ENCODE measurements around the gene RECQL5. TPM values are rescaled to one million over a fixed set of nuclear protein-coding genes. Genes with fewer than 3 reads are reported as not detected.
"Not testable (repeated sequence)": the region's sequence is repeated elsewhere in the genome, so short reads cannot be mapped to it uniquely, and the experiment has no call there.

RECQL5 gene
- total RNA-seq, 4 donors from 2014 or later = 25.1 to 129 (median 80.3) TPM

DNA sequence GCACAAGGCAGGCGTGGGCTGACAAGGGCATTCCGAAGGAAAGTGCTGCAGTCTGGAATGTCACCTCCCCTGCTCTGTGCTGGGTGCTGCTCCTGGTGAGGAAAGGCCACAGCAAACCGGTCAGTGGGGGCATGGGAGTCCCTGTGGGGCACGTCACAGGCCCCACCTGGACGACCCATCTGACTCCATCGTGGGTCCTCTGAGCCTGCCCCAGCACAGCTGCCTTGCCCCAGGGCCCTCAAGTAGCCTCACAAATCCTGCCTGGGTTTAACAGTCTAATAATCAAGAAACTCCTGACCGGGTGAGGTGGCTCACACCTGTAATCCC lies 82.1 kb downstream of the RECQL5 start:
- 88% methylated on average over 5 of the region's 7 CpGs; no CpG with 5 or more reads in 1 of the 2 donors for WGBS, 2 donors (ENCODE audit: low coverage in 1 of 2)
- Histone ChIP-seq H3K27me3 (no peaks in the 10 kb centered on the region), H3K4me1 (peaks cover 9 to 27% (median 20%) of the 10 kb centered on the region in 4 donors), H3K27ac (no peak overlapping the region), H3K4me3 (no peak overlapping the region), H3K9me3 (no peaks in the 10 kb centered on the region), H3K36me3 (no peaks in the 10 kb centered on the region)
- DNase-seq = no peak
- intact Hi-C loops (cut with DNase I; ENCODE audit: low total_unique reads) = no loop called here
- TF ChIP-seq POLR2A (IDR thresholded peaks at IDR 0.05) (no peak), POLR2AphosphoS5 (IDR thresholded peaks at IDR 0.05) (no peak), EP300 (IDR thresholded peaks at IDR 0.05; ENCODE audit: low read depth) (no peak)
- TF ChIP-seq, protein P1, sequence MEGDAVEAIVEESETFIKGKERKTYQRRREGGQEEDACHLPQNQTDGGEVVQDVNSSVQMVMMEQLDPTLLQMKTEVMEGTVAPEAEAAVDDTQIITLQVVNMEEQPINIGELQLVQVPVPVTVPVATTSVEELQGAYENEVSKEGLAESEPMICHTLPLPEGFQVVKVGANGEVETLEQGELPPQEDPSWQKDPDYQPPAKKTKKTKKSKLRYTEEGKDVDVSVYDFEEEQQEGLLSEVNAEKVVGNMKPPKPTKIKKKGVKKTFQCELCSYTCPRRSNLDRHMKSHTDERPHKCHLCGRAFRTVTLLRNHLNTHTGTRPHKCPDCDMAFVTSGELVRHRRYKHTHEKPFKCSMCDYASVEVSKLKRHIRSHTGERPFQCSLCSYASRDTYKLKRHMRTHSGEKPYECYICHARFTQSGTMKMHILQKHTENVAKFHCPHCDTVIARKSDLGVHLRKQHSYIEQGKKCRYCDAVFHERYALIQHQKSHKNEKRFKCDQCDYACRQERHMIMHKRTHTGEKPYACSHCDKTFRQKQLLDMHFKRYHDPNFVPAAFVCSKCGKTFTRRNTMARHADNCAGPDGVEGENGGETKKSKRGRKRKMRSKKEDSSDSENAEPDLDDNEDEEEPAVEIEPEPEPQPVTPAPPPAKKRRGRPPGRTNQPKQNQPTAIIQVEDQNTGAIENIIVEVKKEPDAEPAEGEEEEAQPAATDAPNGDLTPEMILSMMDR (IDR thresholded peaks at IDR 0.05) = no peak
- in situ Hi-C loops (cut with MboI; ENCODE audit: low pct_ligation_motif_present in 1 of 4, low pct_unique_long_range_greater_than_20kb in 1 of 4, low sequenced_read_pairs in 3 of 4) = no loop called here

DNA sequence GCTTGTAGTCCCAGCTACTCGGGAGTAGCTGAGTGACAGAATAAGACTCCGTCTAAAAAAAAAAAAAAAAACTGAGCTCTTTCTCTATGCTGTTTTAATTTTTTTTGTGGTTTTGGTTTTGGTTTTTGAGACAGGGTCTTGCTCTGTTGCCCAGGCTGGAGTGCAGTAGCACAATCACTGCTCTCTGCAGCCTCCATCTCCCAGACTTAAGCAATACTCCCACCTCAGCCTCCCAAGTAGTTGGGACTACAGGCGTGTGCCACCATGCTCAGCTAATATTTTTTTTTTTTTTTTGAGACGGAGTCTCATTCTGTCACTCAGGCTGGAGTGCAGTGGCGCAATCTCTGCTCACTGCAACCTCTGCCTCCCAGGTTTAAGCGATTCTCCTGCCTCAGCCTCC lies 83.8 kb downstream of the RECQL5 start:
- in situ Hi-C loops (cut with MboI; ENCODE audit: low pct_ligation_motif_present in 1 of 4, low pct_unique_long_range_greater_than_20kb in 1 of 4, low sequenced_read_pairs in 3 of 4) = not testable (repeated sequence)

DNA sequence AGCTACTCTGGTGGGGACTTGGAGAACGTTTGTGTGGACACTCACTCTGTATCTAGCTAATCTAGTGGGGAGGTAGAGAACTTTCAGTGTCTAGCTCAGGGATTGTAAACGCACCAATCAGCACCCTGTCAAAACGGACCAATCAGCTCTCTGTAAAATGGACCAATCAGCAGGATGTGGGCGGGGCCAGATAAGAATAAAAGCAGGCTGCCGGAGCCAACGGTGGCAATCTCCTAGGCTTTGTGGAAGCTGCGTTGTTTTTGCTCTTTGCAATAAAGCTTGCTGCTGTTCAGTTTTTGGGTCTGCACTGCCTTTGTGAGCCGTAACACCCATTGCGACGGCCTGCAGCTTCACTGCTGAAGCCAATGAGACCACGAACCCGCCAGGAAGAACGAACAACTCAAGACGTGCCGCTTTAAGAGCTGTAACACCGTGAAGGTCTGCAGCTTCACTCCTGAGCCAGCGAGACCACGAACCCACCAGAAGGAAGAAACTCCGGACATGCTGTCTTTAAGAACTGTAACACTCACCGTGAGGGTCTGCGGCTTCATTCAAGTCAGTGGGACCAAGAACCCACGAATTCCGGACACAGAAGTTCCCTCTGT lies 85.7 kb downstream of the RECQL5 start:
- H3K27ac ChIP-seq; H3K4me3 ChIP-seq; intact Hi-C loops (cut with DNase I; ENCODE audit: low total_unique reads); DNase-seq; in situ Hi-C loops (cut with MboI; ENCODE audit: low pct_ligation_motif_present in 1 of 4, low pct_unique_long_range_greater_than_20kb in 1 of 4, low sequenced_read_pairs in 3 of 4); H3K9me3 ChIP-seq; H3K36me3 ChIP-seq; H3K27me3 ChIP-seq: not testable (repeated sequence)
- TF ChIP-seq POLR2AphosphoS5 (IDR thresholded peaks at IDR 0.05) = peak in 2 of 3 donors; percentile 18 to 46
- H3K4me1 ChIP-seq = peaks cover 4 to 23% (median 14%) of the 10 kb centered on the region in 4 donors
- WGBS, 2 donors (ENCODE audit: low coverage in 1 of 2) = 60 to 80% methylated on average over 1 to 23 of the region's 23 CpGs

More for the DNA sequence above, 83.8 kb downstream of the RECQL5 start:
- DNase-seq; H3K36me3 ChIP-seq; intact Hi-C loops (cut with DNase I; ENCODE audit: low total_unique reads); H3K27ac ChIP-seq; H3K9me3 ChIP-seq; H3K27me3 ChIP-seq; H3K4me3 ChIP-seq: not testable (repeated sequence)
- peaks cover 14 to 22% (median 18%) of the 10 kb centered on the region in 4 donors for H3K4me1 ChIP-seq
- 76 to 89% methylated on average over 5 to 6 of the region's 6 CpGs for WGBS, 2 donors (ENCODE audit: low coverage in 1 of 2)

Other genes with a start within 250 kb of the RECQL5 start
- 100 to 1,000 TPM; 128 to 708 (median 280) TPM for gene TMEM94, start 210.5 kb downstream of the RECQL5 start, total RNA-seq
- 100 to 1,000 TPM in 1 of 4 donors, 10 to 100 TPM in 3; 16.5 to 128 (median 24.8) TPM for gene CASKIN2, start 151.6 kb downstream of the RECQL5 start, total RNA-seq
- gene TSEN54, start 150.6 kb downstream of the RECQL5 start, total RNA-seq = 100 to 1,000 TPM in 1 of 4 donors, 10 to 100 TPM in 3; 36.6 to 105 (median 61.2) TPM
- 1,000 to 10,000 TPM in 1 of 4 donors, 100 to 1,000 TPM in 3; 326 to 1,573 (median 641) TPM for gene LLGL2, start 141.5 kb downstream of the RECQL5 start, total RNA-seq
- 1,000 to 10,000 TPM in 1 of 4 donors, 100 to 1,000 TPM in 2, 10 to 100 TPM in 1; 59.3 to 1,778 (median 829) TPM for gene MYO15B, start 79.4 kb downstream of the RECQL5 start, total RNA-seq
- gene SMIM5, start 33.7 kb downstream of the RECQL5 start, total RNA-seq = 10 to 100 TPM in 3 of 4 donors, not detected in 1; 31.3 to 71.4 (median 50.0) TPM
- 10 to 100 TPM; 49.0 to 83.8 (median 71.4) TPM for gene SAP30BP, start 184 bp upstream of the RECQL5 start, total RNA-seq
- gene ITGB4, start 54.3 kb upstream of the RECQL5 start, total RNA-seq = 100 to 1,000 TPM; 196 to 323 (median 229) TPM
- 100 to 1,000 TPM in 1 of 4 donors, 10 to 100 TPM in 1, 1 to 10 TPM in 2; 9.3 to 116 (median 30.9) TPM for gene GALK1, start 98.0 kb upstream of the RECQL5 start, total RNA-seq
- 10 to 100 TPM; 24.0 to 99.1 (median 63.1) TPM for gene UNK, start 117.7 kb upstream of the RECQL5 start, total RNA-seq
- 10 to 100 TPM in 3 of 4 donors, 1 to 10 TPM in 1; 3.0 to 48.3 (median 16.2) TPM for gene UNC13D, start 177.2 kb upstream of the RECQL5 start, total RNA-seq
- gene WBP2, start 188.2 kb upstream of the RECQL5 start, total RNA-seq = 10 to 100 TPM; 27.7 to 75.1 (median 56.8) TPM
- 100 to 1,000 TPM in 1 of 4 donors, 10 to 100 TPM in 3; 38.6 to 118 (median 41.0) TPM for gene TRIM47, start 211.4 kb upstream of the RECQL5 start, total RNA-seq
- 10 to 100 TPM; 16.8 to 21.7 (median 20.5) TPM for gene TRIM65, start 229.8 kb upstream of the RECQL5 start, total RNA-seq
- 100 to 1,000 TPM in 1 of 4 donors, 10 to 100 TPM in 3; 40.6 to 117 (median 48.5) TPM for gene MRPL38, start 237.7 kb upstream of the RECQL5 start, total RNA-seq